ENCODE data around the gene CARD11.

DNA sequence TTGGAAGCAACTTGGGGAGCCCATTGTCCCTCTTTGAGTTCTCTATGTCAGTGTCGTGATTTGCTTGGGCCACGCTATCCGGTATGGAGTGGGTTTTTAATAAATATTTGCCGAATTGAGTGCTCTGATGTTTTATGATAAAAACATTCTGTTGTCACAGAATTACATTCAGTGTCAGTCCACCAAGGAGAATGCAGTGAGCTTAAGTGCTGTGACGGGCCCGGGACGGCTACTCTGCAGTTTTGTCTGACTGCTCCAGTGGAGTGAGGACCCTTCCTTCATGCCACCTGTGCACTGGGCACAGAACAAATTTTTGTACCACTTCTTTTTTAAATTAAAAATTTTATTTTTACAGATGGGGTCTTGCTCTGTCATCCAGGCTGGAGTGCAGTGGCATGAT lies 76.0 kb downstream of the CARD11 start:
- no peak for TF ChIP-seq POLR2A (IDR thresholded peaks at IDR 0.05; ENCODE audit: low read depth, low read length)
- TF ChIP-seq POLR2AphosphoS5 (IDR thresholded peaks at IDR 0.05; ENCODE audit: low read depth, low read length): no peak

Data from GM12892 (cell line).